ENCODE measurements around the gene HEPN1.

The HEPN1 gene

DNA sequence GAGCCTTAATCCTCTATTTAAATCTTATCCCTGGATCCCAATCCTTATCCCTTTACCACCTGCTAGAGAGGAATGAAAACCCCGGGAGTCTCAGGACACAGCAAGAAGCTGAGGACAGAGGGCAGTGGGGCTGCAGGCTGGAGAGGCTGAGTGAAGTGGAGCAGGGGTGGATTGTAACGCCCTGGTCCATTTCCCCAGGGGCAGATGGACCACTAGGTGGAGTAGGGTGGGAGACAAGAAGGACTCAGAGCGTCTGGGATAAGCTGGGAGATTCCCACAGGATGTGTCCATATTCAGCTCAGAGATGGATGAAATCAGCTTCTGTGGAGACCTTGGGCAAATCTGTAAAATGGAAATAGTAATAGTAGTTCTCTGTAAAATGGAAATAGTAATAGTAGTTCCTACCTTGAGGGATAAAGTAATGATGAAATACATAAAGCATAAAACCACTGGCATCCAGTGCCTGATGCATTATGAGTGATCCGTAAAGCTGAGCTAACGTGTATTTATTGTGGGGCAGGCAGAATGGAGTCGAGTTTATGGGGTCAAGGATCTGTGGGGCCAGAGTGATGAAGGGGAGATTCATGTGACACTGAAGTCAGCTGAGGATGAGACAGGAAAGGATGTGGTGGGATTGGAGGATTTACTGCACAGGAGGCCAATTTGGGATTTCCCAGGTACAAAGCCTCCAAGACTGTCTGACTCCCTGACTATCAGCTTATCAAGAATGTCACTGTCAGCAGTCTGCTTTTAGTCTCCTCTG lies 19.5 kb upstream of the HEPN1 start:
- DNase-seq: peak in 2 of 51 donors; percentile 13 to 56

DNA sequence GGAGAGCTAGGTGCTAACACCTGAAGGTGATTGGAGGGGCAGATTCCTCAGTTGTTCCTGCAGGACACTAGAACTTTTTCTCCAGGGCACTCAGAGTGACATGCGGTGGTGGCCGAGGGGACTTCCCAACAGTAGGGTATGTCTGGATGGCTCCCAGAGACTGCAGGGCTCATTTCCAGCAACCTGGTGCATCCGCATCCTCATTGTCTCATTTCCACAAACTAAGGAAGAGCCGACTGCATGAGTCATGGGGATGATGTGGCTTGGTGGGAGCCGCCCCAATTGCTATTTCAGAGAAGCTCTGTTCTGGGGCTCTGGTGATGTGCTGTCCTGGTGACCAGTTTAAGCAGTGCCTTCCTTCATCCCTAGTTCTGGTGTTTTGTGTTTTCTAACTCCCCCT lies 18.6 kb upstream of the HEPN1 start:
- peak in 2 of 51 donors; percentile 30 to 38 for DNase-seq

DNA sequence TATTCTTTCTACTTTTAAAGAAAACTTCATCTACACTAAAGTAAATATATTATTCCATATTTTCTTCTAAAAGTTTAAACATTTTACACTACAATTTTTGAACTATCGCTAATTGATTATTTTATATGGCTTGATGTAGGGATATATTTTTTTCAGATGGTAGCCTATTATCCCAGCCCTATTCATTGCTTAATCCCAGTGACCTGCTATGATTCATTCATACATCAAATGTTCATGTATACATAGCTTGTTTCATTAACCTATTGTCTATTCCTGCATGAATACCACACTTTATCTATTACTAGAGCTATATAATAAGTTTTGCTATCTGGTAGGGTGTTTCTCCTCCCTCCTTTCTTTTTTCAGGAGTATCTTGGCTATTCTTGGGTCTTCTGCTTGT lies 16.4 kb upstream of the HEPN1 start:
- no peak for DNase-seq

DNA sequence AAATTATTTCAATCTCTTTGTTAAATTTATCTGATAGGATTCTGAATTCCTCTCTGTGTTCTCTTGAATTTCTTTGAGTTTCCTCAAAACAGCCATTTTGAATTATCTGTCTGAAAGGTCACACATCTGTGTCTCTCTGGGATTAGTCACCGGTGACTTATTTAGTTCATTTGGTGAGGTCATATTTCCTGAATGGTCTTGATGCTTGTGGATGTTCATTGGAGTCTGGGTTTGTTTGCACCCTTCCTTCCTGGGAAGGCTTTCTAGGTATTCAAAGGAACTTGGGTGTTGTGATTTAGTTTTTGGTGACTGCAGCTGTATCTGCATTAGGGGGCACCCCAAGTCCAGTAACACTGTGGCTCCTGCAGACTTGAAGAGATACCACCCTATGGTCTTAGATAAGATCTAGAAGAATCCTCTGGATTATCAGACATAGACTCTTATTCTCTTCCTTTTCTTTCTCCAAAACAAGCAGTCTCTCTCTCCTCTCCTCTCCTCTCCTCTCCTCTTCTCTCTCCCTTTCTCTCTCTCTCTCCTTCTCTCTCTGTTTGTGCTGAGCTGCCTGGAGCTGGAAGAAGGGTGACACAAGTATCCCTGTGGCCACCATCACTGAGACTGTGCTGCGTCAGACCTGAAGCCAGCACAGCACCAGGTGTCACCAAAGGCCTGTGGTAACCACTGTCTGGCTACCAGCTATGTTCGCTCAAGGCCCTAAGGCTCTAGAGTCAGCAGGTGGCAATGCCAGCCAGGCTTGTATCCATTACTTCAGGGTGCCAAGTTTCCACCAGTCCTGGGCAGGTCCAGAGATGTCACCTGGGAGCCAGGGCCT lies 3.3 kb upstream of the HEPN1 start:
- no peak for DNase-seq

DNA sequence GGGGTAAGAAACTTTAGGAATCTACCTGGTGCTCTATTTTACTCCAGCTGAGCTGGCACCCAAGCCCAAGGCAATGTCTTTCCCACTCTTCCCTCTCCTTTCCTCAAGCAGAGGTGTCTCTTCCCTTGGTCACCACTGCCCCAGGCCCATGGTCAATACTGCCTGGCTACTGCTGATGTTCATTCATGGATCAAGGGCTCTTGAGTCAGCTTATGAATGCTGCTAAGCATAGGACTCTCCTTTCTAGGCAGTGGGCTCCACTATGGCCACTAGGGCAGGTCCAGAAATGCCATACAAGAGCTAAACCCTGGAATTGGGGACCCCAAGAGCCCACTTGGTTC lies 2.7 kb upstream of the HEPN1 start:
- no peak for DNase-seq

DNA sequence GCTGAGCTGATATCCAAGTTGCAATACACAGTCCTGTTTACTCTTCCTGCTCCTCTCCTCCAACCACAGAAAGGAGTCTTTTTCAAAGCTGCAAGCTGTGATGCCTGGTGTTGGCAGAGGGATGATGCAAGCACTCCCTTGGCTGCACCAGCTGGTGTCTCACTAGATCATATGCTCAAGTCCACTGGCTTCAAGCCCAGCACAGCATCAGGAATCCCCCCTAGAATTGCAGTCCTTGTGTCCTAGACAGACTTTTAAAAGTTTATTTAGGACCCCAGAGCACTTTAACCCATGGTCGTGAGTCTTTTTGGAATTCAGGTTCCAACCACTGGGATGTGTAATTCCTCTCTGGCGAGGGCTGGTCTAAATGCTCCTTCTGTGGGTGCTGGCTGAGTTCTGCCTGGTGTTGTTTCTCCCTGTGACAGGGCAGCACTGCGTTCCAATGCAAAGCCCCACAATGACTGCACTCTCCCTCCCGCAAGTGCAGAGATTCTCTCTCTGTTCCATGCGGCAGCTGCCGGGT lies 1.9 kb upstream of the HEPN1 start:
- DNase-seq: peak in 39 of 51 donors; percentile 18 to 97 (median 70)

DNA sequence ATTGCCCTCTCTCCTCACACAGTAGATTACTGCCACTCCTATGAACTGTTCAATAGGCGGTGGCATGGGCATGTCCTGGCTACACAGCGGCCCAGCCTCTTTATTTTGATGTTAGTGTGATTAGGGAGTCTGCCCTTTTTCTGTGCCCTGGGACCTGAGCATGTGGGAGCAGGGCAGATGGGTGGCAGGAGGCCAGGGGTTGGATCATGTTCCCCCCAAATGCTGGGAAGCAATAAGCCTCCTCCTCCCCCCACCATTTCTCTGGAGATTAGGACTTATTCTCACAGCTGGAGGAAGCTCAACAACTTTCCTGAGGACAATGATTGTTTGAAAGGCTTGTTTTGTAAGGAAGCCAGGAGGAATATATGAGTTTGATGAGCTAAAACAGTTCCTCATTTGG lies 848 bp downstream of the HEPN1 start:
- DNase-seq: peak in 1 of 51 donors; percentile 43

DNA sequence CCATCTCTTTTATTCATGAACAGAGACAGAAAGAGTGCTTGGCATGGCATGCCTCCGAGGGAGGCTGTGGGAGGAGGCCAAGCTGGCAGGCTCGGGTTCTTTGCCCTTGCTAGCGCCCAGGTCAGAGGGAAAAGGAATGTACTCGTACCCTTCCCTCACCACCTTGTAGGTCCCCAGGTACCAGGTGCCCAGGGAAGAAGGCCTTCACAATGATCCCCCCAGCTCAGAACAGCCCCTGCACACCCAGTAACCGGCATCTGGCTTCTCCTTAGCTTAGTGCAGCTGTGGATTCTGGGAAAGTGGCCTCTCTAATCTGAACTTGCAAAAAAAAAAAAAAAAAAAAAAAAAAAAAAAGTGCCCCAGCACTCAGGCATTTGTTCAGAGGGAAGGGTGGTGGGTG lies 1.3 kb downstream of the HEPN1 start:
- no peak for DNase-seq

DNA sequence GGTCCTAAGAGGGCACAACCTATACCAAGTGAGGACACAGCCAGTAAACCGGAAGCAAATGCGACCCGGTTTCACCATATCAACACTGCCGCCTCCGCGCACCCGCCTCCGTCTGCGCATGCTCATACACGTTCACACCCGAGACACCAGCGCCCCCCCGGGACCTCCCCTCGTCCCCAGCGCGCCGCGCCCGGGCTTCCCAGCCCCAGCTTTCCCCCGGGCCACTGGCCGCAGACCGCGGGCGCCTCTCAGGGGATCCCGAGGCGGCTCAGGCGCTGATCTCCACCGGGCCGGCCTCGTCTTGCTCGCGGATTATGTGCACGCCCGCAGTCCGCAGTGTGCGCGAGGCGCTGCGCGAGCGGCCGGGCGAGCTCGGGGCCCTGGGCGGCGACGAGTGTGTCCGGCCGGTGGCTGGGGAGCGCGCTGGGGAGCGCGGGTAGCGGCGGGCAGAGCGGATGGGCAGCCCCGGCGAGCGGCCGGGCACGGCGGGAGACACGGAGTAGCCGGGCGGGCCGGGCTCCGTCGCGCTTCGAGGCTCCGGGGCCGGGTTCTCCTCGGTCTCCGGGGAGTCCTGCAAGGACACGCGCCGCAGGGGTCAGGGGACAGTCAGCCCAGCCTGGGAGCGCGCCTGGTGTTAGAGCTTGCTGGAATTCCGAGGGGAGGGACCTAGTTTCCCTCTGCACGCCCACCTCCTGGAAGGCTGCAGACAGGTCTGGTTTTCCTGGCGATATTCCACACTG lies 2.0 kb downstream of the HEPN1 start:
- peak in 11 of 51 donors; percentile 26 to 50 (median 37) for DNase-seq

DNA sequence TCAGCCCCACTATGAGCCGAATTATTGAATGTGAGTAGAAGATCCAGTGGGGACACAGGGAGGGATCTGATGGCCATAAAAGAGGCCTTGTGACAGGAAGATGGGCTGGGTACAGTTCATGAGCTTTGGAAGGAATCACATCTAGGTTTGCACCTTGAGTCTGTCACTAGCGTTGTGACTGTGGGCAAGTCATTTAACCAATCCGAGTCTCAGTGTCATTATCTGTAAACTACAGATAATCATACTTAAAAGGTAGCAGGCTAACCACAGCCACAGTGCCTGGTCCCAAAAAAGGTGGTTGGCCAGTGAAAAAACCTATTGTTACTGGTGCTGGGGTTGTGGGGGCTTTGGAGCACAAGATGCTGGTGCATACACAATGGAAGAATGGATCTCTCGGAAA lies 3.8 kb downstream of the HEPN1 start:
- no peak for DNase-seq

DNA sequence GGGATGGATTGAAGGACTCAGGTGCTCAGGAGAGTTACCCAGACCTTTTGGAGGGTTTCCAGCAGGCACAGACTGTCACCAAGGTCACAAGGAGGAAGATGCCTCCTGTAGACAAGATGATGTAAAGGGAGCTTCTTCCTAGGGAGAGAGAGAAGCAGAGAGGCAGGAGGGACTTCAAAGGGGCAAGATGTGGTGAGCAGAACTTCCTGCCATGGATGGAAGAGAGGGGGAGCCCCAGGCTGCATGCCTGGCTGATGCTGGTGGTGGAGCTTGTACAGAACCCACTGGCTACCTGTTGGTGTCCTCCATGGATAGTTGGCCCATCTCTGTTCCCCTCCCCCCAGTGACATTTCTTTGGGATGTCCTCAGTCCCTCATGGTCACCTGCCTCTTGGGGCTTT lies 4.2 kb downstream of the HEPN1 start:
- no peak for DNase-seq

DNA sequence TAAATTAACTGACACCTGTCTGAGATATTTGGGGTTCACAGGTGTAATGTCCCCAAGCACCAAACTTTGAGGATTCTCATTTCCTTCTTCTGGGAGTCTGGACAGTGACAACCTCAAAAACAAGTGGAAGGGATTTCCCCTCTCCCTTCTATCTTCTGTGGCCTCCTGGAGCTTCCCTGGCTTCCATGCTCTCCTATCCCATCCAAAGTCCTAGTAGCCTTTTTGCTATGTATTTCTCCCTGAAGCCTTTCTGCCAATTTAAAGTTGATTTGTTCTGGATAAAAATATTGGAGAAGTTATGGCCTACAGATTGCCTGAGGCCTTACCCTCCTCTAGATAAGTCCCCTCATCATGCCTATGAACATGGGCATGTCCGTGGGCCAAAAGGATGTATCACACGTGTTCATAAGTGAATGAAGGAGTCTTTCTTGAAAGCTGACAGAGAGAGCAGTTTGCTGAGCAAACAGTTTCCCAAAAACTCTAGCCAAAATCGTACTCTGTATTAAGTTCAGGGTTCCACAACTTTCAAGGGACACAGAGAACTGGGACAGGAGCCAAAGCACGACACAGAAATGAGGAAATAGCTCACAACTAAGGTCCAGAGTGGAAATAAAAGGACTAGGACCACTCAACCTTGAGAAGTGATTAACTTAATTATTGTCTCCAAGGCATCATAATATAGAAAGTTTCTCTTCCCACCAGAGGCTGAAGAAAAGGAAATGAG lies 10.1 kb downstream of the HEPN1 start:
- peak in 16 of 51 donors; percentile 13 to 51 (median 31) for DNase-seq

DNA sequence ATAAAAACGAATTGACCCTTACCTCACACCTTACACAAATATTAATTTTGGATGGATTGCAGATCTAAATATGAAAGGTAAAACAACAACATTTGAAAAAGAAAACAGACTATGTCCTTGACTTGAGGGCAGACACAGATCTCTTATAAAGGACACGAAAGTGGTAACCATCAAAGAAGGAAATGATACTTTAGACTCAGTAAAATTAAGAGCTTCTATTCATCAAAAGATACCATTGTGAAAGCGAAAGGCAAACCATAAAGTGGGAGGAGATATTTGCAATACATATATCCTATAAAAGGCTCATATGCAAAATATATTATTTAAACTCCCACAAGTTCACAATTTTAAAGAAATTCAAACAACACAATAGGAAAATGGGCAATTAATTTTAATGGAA lies 11.7 kb downstream of the HEPN1 start:
- no peak for DNase-seq

DNA sequence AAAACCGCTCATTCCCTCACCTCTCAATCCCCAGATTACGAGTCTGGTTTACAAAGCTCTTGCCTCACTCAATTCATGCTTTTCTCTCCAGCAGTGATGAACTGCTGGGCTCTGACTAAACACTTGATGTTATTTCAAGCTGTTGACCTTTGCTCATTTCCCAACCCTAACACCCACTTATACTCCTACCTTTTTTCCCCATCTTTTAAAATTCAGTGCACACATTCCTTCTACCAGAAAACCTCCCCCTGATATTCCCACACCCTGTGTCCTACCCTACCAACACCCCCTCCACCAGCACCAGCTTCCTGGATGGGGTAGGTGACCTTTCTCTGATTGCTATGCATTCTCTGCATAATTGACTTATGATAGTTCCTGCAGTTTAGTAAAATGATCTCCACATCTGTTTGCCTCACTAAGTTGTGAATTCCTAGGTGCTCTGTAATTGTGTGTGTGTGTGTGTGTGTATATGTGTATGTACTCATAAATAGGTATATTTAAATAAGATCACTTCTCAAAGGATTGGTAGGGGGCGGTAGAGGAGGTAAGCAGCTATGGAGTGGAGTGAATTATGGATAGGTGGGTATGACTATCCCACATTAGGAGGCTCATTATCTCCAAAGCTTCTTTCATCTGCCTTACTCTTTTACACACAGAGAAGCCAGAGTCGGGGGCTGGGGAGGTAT lies 16.0 kb downstream of the HEPN1 start:
- DNase-seq: no peak

DNA sequence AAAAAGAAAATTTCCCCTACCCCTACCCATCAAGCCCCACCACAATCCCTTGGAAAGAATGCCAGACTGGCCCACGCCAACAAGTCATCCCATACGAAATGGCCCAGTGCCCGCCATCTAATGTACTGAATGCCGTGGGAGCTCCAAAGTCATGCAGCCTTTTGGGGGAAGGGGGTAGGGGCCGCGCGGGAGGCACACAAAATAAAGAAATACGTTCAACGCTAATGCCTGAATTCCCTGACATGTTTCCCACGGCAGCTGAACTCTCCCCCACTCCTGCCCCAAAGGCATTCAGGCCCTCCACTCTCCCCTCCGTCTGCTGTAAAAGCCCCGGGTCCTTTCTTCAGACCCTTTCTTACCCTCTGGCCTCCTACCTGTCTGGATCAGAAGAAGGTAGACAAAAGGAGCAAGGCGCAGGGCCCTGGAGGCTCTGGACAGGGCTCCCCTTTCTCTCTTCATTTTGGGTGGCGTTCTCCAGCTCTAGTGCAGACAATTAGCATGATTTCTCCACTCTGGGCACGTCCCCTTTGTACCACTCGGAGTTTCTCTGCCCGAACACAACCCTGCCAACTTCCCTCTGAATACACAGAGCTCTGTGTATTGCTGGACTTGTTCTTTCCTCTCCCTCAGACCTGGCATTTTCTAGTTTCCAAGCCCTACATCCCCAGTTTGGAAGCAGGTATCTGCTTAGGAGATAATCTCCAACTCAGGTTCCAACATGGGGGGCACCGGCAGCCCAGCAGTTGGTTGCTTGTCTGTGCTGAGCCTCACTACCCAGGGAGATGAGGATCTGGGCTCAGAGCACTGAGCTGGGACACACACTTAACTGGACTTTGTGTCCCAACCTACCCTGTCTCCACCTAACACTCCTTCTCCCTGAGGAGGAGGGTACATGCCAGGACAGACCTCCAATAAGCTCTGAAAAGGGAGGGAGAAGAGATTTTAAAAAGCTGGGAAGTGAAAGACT lies 16.8 kb downstream of the HEPN1 start, which contains the start of gene HEPACAM:
HEPACAM (minus strand) TSS at position 500 of the 967 bp plus-strand sequence; CDS start at position 459, 41 bp downstream.
- peak in 39 of 51 donors; percentile 29 to 92 (median 67) for DNase-seq

DNA sequence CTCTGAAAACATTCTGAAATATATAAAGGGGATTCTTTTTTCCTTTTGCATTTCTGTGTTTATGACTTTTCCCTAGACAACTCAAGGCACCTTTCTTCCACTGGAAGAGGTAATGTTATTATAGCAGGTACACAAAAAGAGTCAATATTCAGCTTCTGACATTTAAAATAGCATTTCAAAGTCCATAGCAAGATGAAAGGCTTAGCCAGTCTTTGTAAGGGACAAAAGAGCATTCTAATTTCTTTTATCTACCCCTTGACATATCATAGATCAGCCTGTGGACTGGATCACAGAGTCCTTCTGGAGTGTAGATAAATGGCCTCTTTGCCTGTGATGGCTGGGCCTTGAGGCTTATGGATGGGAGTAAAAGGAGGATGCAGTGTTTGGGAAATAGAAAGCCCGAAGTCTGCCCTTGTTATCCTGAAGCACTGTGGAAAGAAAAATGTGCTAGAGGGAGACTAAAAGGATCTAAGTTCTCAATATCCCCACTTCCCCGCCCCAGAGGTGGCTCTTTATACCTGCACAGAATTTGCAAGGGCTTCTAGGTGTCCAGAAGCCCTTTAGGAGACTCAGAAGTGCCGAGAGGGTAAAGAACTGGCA lies 18.4 kb downstream of the HEPN1 start:
- DNase-seq: no peak

DNA sequence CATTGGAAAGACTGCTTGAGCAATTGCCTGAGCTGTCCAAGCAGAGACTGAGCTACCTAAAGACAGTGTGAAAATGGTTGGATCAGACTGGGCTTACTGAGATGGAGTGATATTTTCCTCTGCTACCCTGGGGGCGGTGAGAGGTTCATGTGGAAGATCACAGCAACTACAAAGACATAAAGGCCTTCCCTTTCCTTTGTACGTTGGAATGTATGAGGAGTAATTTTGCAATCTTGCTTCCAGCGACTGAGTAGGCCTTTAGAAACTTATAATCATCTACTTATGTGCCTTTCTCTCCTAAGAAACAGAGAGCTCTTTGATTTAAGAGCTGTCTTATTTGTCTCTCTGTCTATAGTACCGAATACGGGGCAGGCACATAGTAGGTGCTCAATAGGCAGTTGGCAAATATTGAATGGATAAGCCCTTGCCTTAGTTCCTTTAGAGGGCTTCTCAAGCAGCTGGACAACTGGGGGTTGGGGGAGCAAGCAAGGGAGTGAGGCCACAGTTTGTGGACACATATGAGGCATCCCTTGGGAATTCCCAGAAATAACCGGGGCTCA lies 19.2 kb downstream of the HEPN1 start:
- DNase-seq: no peak

DNA sequence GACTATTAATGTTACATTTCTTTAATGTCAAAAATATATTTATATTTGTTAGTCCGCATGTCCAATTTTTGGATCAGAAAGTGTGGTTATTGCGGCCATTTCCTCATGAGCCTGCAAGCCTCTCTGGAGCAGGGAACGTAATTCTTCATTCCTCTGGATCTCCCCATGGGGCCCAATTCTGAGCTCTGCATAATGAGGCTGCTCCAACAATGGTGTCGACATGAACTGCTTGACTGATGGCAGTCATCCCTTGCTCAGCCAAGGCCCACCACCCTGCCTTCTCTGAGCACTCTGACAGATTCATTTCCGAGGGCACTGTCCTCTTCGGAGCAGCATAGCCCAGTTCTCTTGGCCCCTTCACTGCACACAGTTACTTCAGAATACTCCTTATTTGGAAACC lies 19.9 kb downstream of the HEPN1 start:
- DNase-seq: no peak

DNA sequence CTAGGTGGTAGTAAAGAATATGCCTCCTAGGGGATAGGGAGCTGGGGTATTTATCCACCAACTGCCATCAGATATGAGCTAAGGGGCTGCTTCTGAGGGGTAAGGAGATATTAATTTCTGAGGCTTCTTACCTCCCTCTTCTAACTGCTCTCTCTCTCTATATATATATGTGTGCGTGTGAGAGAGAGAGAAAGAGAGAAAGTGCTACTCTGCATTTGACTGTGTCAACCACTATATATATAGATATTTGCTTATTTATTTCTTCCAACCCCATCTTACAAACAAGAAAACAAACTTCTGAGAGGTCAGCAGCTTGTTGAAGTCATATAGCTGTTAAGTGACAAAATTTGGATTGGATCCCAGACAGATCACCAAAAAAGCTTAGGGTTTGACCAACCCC lies 22.7 kb downstream of the HEPN1 start:
- no peak for DNase-seq
